Measurements from ENCODE around the gene TREM1. TPM values are rescaled to one million over a fixed set of nuclear protein-coding genes. Genes with fewer than 3 reads are reported as not detected.

Gene TREM1
- total RNA-seq, 1 experiment from 2014 or later, result not detected

DNA sequence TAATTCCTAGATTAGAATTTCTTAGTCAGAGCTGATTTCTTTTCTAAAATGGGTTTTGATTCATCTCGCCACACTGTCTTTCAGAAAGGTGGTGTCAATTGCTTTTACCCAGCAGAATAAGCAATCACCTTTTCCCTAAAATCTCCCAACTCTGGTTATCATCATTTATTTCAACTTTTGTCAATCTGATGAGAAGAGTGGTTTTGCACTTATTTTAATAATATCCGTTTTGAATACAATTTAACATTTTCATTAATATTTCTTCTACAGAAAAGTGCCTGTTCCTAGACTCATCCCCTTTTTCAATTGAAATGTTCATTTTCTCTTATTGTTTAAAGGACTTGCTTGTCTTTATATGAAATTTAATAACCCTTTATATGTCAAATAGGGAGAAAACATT lies 40.7 kb upstream of the TREM1 start:
- no peak overlapping the region for H3K9ac ChIP-seq (ENCODE audit: low read length)
- no peak overlapping the region for H3K4me3 ChIP-seq (ENCODE audit: low read length)
- no peaks in the 10 kb centered on the region for H4K20me1 ChIP-seq (ENCODE audit: insufficient read depth, low read depth, low read length)
- H3K4me1 ChIP-seq (ENCODE audit: low read length), result no peaks in the 10 kb centered on the region
- no peak overlapping the region for H2AFZ ChIP-seq (ENCODE audit: low read length)
- no peaks in the 10 kb centered on the region for H3K9me2 ChIP-seq (replicated peaks; ENCODE audit: insufficient read depth, low read length)
- H3K4me2 ChIP-seq (ENCODE audit: low read depth, low read length, poor library complexity, severe bottlenecking), result no peak overlapping the region
- H3K27ac ChIP-seq (ENCODE audit: low read length), result no peak overlapping the region
- no peaks in the 10 kb centered on the region for H3K36me3 ChIP-seq (ENCODE audit: insufficient read depth, low read length)
- DNase-seq, result no peak
- H3K9me3 ChIP-seq (ENCODE audit: low read length), result no peaks in the 10 kb centered on the region
- no peaks in the 10 kb centered on the region for H3K79me2 ChIP-seq (ENCODE audit: low read length)
- H3K27me3 ChIP-seq (ENCODE audit: low read length), result no peaks in the 10 kb centered on the region

DNA sequence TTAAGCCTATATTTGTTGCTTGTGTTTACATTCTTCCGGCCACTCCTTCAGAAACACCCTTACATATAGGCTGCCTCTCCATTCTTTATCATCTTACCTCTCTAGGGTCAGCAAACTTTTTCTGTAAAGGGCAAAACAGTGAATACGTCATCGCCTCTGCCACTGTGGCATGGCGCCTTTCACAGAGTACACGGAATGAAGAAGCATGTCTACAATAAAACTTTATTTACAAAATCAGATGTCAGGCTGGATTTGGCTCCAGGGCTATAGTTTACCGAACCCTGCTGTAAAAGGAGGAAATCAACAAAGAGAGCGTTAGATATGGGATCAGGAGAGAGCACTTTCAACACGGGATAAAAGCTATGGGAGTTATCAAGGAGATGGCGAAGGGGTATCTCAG lies 39.6 kb upstream of the TREM1 start:
- Histone ChIP-seq H3K9ac (ENCODE audit: low read length) (no peak overlapping the region), H4K20me1 (ENCODE audit: insufficient read depth, low read depth, low read length) (no peaks in the 10 kb centered on the region), H3K79me2 (ENCODE audit: low read length) (no peaks in the 10 kb centered on the region), H2AFZ (ENCODE audit: low read length) (no peak overlapping the region), H3K4me2 (ENCODE audit: low read depth, low read length, poor library complexity, severe bottlenecking) (no peak overlapping the region), H3K9me3 (ENCODE audit: low read length) (no peaks in the 10 kb centered on the region), H3K27ac (ENCODE audit: low read length) (no peak overlapping the region), H3K36me3 (ENCODE audit: insufficient read depth, low read length) (no peaks in the 10 kb centered on the region), H3K4me3 (ENCODE audit: low read length) (no peak overlapping the region), H3K9me2 (replicated peaks; ENCODE audit: insufficient read depth, low read length) (no peaks in the 10 kb centered on the region), H3K27me3 (ENCODE audit: low read length) (no peaks in the 10 kb centered on the region), H3K4me1 (ENCODE audit: low read length) (no peaks in the 10 kb centered on the region)
- DNase-seq, result no peak

DNA sequence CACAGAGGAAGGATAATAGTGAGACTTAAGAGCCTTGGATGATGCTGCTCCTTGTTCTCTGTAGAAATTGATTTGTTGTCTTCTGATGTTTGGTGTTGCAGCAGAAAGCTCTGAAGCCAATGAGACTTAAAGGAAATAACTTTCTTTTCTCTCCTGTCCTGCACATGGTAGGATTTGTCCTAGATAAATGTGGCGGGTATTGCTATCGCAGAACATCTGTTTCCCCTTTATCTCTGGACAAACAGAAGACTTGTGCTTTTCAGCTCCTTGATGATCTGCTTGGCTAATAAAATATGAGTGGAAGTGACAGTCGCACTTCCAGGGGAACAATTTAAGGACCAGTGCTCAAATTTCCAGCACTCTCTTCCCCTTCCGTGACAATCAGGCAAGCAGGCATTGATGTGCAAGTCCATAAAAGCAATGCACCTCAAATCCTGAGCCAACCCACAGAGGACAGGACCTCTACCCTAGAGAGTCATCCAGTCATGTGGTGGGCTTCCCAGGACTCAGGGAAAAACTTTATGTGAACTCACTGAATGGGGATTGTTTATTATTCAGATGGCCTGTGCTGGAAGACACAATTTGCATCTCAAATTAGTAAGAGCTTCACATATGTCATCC lies 39.1 kb upstream of the TREM1 start:
- H3K9me2 ChIP-seq (replicated peaks; ENCODE audit: insufficient read depth, low read length), result no peaks in the 10 kb centered on the region
- no peak overlapping the region for H2AFZ ChIP-seq (ENCODE audit: low read length)
- H3K4me1 ChIP-seq (ENCODE audit: low read length), result no peaks in the 10 kb centered on the region
- H3K9ac ChIP-seq (ENCODE audit: low read length), result no peak overlapping the region
- no peak overlapping the region for H3K4me2 ChIP-seq (ENCODE audit: low read depth, low read length, poor library complexity, severe bottlenecking)
- H3K9me3 ChIP-seq (ENCODE audit: low read length), result no peaks in the 10 kb centered on the region
- H3K36me3 ChIP-seq (ENCODE audit: insufficient read depth, low read length), result no peaks in the 10 kb centered on the region
- H3K27me3 ChIP-seq (ENCODE audit: low read length), result no peaks in the 10 kb centered on the region
- H3K27ac ChIP-seq (ENCODE audit: low read length), result no peak overlapping the region
- no peak overlapping the region for H3K4me3 ChIP-seq (ENCODE audit: low read length)
- DNase-seq, result no peak
- no peaks in the 10 kb centered on the region for H3K79me2 ChIP-seq (ENCODE audit: low read length)
- H4K20me1 ChIP-seq (ENCODE audit: insufficient read depth, low read depth, low read length), result no peaks in the 10 kb centered on the region

DNA sequence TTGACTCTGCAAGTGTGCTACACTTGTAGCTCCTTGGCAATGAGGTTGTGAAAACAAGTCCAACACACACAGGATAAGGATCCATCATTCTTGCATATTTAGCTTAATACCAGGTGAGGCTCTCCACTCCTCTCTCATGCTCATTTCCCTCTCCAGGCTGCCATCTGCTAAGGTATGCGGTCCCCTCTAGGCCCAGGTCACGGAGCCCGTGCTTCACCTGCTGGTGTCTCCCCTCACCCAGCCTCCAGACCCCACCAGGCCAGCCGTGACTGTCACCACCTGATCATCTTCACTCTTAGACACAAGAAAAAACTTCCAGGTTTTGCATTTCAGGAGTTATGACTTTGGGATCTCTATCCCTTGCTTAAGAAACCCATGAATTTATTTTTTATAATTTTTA lies 34.7 kb upstream of the TREM1 start:
- Histone ChIP-seq H3K36me3 (ENCODE audit: insufficient read depth, low read length) (no peaks in the 10 kb centered on the region), H4K20me1 (ENCODE audit: insufficient read depth, low read depth, low read length) (no peaks in the 10 kb centered on the region), H3K79me2 (ENCODE audit: low read length) (no peaks in the 10 kb centered on the region), H3K4me2 (ENCODE audit: low read depth, low read length, poor library complexity, severe bottlenecking) (no peak overlapping the region), H3K4me1 (ENCODE audit: low read length) (peaks cover 10% of the 10 kb centered on the region), H3K27me3 (ENCODE audit: low read length) (0 out of 2 replicates have a peak, but pooled peaks cover 4% of the 10 kb centered on the region), H3K9me3 (ENCODE audit: low read length) (no peaks in the 10 kb centered on the region), H3K27ac (ENCODE audit: low read length) (no peak overlapping the region), H3K4me3 (ENCODE audit: low read length) (no peak overlapping the region), H3K9me2 (replicated peaks; ENCODE audit: insufficient read depth, low read length) (no peaks in the 10 kb centered on the region), H2AFZ (ENCODE audit: low read length) (no peak overlapping the region), H3K9ac (ENCODE audit: low read length) (no peak overlapping the region)
- no peak for DNase-seq

DNA sequence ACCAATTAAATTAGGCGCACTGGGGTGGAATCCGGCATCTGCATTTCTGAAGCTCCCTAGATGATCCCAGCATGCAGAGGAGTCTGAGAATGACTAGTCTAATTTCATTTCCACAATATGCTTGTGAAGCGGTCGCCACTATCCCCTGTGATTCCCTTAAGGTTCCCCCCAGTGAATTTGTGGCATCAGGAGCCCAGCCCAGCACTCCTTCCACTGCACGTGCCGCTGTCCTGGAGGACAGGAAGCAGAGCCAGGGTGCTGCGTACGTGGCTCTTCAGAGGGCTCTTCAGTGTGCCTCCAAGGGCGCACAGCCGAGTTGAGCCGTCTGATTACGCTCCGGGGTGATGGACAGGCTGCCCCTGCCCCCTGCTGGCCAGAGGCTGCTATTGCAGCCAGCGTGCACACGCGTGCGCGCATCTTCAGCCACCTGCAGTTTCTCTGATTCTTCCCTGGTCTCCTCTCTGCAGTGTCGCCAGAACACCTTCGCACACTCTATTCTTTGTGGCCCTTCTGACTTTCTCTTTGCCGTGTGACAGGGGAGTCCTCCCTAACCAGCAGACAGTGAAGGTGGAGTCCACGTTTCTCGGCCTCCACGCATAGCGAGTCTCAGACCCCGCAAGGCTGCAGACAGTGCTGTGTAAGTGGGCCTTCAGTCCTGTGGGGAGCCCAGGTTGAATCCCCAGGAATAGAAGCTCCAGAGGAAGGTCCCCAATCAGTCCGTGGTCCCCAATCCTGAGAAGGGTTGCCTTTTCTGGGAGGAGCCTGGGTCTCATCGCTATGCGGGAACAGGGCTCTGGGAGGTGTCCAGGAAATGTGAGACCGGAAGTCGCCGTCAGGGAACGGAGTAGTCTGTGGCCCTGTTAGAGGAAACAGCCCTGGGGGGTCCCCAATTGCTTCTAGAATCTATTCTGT lies 32.4 kb upstream of the TREM1 start:
- H2AFZ ChIP-seq (ENCODE audit: low read length), result peak overlapping the region; percentile 96
- H3K9me2 ChIP-seq (replicated peaks; ENCODE audit: insufficient read depth, low read length), result no peaks in the 10 kb centered on the region
- H4K20me1 ChIP-seq (ENCODE audit: insufficient read depth, low read depth, low read length), result no peaks in the 10 kb centered on the region
- no peaks in the 10 kb centered on the region for H3K79me2 ChIP-seq (ENCODE audit: low read length)
- H3K27me3 ChIP-seq (ENCODE audit: low read length), result 0 out of 2 replicates have a peak, but pooled peaks cover 4% of the 10 kb centered on the region
- peak overlapping the region; percentile 35 for H3K9ac ChIP-seq (ENCODE audit: low read length)
- H3K4me1 ChIP-seq (ENCODE audit: low read length), result peaks cover 18% of the 10 kb centered on the region
- peak; percentile 94 for DNase-seq
- H3K27ac ChIP-seq (ENCODE audit: low read length), result no peak overlapping the region
- no peaks in the 10 kb centered on the region for H3K9me3 ChIP-seq (ENCODE audit: low read length)
- H3K36me3 ChIP-seq (ENCODE audit: insufficient read depth, low read length), result no peaks in the 10 kb centered on the region
- peak overlapping the region; percentile 69 for H3K4me2 ChIP-seq (ENCODE audit: low read depth, low read length, poor library complexity, severe bottlenecking)
- peak overlapping the region; percentile 28; the same call in 1 of the 2 replicates for H3K4me3 ChIP-seq (ENCODE audit: low read length)

DNA sequence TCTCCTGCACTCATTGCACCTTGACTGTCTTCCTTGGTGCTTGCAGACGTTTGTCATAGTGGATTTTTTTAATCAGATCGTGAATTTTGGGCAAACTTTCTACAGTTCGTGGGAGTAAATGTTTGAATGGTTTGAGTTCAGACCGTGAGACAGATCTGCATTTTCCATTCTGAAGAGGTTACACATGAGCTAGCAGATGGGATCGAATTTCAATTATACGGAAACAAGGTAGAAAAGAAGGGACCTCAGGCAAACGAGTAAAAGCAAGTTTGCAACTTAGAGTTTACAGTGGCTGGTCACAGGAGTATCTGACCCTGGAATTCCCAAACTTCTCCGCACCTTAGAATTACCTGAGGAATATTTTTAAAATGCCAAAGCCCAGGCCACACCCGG lies 31.8 kb upstream of the TREM1 start:
- no peaks in the 10 kb centered on the region for H3K79me2 ChIP-seq (ENCODE audit: low read length)
- H4K20me1 ChIP-seq (ENCODE audit: insufficient read depth, low read depth, low read length), result no peaks in the 10 kb centered on the region
- no peaks in the 10 kb centered on the region for H3K36me3 ChIP-seq (ENCODE audit: insufficient read depth, low read length)
- H3K9ac ChIP-seq (ENCODE audit: low read length), result peak overlapping the region; percentile 35
- no peak for DNase-seq
- H3K4me3 ChIP-seq (ENCODE audit: low read length), result peak overlapping the region; percentile 28; the same call in 1 of the 2 replicates
- no peaks in the 10 kb centered on the region for H3K9me2 ChIP-seq (replicated peaks; ENCODE audit: insufficient read depth, low read length)
- H3K27me3 ChIP-seq (ENCODE audit: low read length), result 0 out of 2 replicates have a peak, but pooled peaks cover 4% of the 10 kb centered on the region
- peak overlapping the region; percentile 96 for H2AFZ ChIP-seq (ENCODE audit: low read length)
- H3K4me2 ChIP-seq (ENCODE audit: low read depth, low read length, poor library complexity, severe bottlenecking), result peak overlapping the region; percentile 69
- H3K27ac ChIP-seq (ENCODE audit: low read length), result no peak overlapping the region
- H3K4me1 ChIP-seq (ENCODE audit: low read length), result peaks cover 18% of the 10 kb centered on the region
- H3K9me3 ChIP-seq (ENCODE audit: low read length), result no peaks in the 10 kb centered on the region

DNA sequence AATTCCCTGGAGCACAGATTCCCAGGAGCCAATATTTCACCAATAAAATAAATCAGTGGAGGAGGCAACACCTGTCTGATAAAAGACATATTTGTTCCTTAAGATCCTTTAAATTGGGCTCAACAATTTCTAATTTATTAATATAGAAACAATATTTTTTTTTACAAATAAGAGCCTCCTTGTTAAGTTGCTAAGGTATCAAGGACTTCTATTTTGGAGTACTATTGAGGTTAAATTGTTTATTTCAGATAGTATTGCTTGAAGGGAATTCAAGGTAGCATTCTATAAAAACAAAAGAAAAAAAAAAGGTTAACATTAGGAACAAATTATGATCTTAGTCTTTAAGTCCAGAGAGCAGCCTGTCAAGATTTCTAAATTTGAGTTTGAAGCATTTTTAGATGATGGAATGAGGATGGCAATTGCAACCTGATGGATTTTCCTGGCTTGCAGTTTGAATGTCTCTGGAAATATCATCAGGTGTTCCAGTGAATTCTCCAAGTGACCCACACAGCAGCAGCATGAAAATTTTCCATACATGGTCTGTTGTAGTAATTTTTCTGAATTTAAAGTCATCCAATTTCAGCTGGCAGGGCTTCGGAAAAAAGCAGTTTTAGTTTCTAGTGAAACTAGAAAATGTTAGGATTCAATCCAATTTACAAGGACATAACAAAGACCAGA lies 29.6 kb upstream of the TREM1 start:
- Histone ChIP-seq H3K36me3 (ENCODE audit: insufficient read depth, low read length) (no peaks in the 10 kb centered on the region), H3K4me1 (ENCODE audit: low read length) (peaks cover 18% of the 10 kb centered on the region), H3K27ac (ENCODE audit: low read length) (no peak overlapping the region), H2AFZ (ENCODE audit: low read length) (no peak overlapping the region), H3K9ac (ENCODE audit: low read length) (no peak overlapping the region), H3K79me2 (ENCODE audit: low read length) (no peaks in the 10 kb centered on the region), H3K4me3 (ENCODE audit: low read length) (no peak overlapping the region), H3K27me3 (ENCODE audit: low read length) (0 out of 2 replicates have a peak, but pooled peaks cover 4% of the 10 kb centered on the region), H4K20me1 (ENCODE audit: insufficient read depth, low read depth, low read length) (no peaks in the 10 kb centered on the region), H3K9me3 (ENCODE audit: low read length) (no peaks in the 10 kb centered on the region), H3K4me2 (ENCODE audit: low read depth, low read length, poor library complexity, severe bottlenecking) (no peak overlapping the region), H3K9me2 (replicated peaks; ENCODE audit: insufficient read depth, low read length) (no peaks in the 10 kb centered on the region)
- no peak for DNase-seq

DNA sequence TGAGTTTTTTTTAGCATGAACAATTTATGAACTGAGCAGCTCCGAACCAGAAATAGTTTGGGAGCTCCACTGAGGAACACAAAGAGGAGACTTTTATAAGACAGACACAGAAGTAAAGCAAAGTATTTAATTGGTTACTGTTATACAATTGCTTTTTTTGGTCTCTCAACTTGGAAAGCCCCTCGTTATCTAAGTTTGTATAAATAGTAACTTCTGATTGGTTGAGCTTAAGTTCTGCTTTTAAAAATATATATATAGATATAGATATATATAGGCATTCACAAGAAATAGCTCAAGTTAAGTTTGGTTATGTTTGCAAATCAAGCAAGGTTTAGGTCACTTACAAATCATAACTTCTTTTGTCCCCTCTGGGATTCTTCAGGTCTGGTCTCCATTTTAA lies 28.7 kb upstream of the TREM1 start:
- no peaks in the 10 kb centered on the region for H3K36me3 ChIP-seq (ENCODE audit: insufficient read depth, low read length)
- DNase-seq, result no peak
- peaks cover 18% of the 10 kb centered on the region for H3K4me1 ChIP-seq (ENCODE audit: low read length)
- H3K9ac ChIP-seq (ENCODE audit: low read length), result no peak overlapping the region
- no peak overlapping the region for H3K27ac ChIP-seq (ENCODE audit: low read length)
- H3K4me2 ChIP-seq (ENCODE audit: low read depth, low read length, poor library complexity, severe bottlenecking), result no peak overlapping the region
- no peaks in the 10 kb centered on the region for H4K20me1 ChIP-seq (ENCODE audit: insufficient read depth, low read depth, low read length)
- H3K27me3 ChIP-seq (ENCODE audit: low read length), result 0 out of 2 replicates have a peak, but pooled peaks cover 4% of the 10 kb centered on the region
- H3K9me2 ChIP-seq (replicated peaks; ENCODE audit: insufficient read depth, low read length), result no peaks in the 10 kb centered on the region
- H3K9me3 ChIP-seq (ENCODE audit: low read length), result no peaks in the 10 kb centered on the region
- H3K4me3 ChIP-seq (ENCODE audit: low read length), result no peak overlapping the region
- H2AFZ ChIP-seq (ENCODE audit: low read length), result no peak overlapping the region
- no peaks in the 10 kb centered on the region for H3K79me2 ChIP-seq (ENCODE audit: low read length)
